H1 (cell line): Measurements from ENCODE around the gene AQP12A.

Source experiments
- BRCA1 ChIP-seq: IDR thresholded peaks from 2 replicates; pipeline ENCODE4 v1.6.1; 2012; ENCODE audit warnings: low read depth, low read length, improper control_type of control experiment
- CEBPB ChIP-seq: IDR thresholded peaks from 2 replicates; pipeline ENCODE4 v1.6.1; 2012; ENCODE audit warnings: low read depth, low read length
- CHD2 ChIP-seq: IDR thresholded peaks from 2 replicates; pipeline ENCODE4 v1.6.1; 2012; ENCODE audit warnings: low read length, improper control_type of control experiment
- CHD7 ChIP-seq: fragments of 300-600 bp; sonication (generic); IDR thresholded peaks from 2 replicates; pipeline ENCODE4 v1.7.1; 2012; ENCODE audit warnings: low read length, moderate library complexity, mild to moderate bottlenecking, inconsistent platforms; ENCODE audit not compliant: insufficient replicate concordance
- CTCF ChIP-seq, 3 experiments: IDR thresholded peaks; 1 replicate in 2 of 3; 2 replicates in 1 of 3; pipeline versions ENCODE4 v1.5.1 to v1.6.1; 2011; ENCODE audit warnings: low read length in 3 of 3, mild to moderate bottlenecking in 3 of 3, inconsistent platforms in 2 of 3, low read depth in 1 of 3, moderate library complexity in 1 of 3; ENCODE audit not compliant: insufficient read depth in 1 of 3; ENCODE audit errors: control extremely low read depth in 1 of 3
- FOSL1 ChIP-seq: IDR thresholded peaks from 2 replicates; pipeline ENCODE4 v1.6.1; 2011; ENCODE audit warnings: mild to moderate bottlenecking, low read depth, low read length, moderate library complexity; ENCODE audit not compliant: insufficient read depth
- JUN ChIP-seq: IDR thresholded peaks from 2 replicates; pipeline ENCODE4 v1.6.1; 2011; ENCODE audit warnings: low read depth, mild to moderate bottlenecking, improper control_type of control experiment, low read length
- PHF8 ChIP-seq: fragments of 200-600 bp; sonication (generic); conservative IDR thresholded peaks from 2 replicates; pipeline ENCODE4 v1.7.1; 2012; ENCODE audit warnings: low read depth, mild to moderate bottlenecking, inconsistent platforms, low read length, moderate library complexity
- POLR2A ChIP-seq, 2 experiments: IDR thresholded peaks; 1 replicate in 1 of 2; 2 replicates in 1 of 2; pipeline ENCODE4 v1.6.1; 2011; ENCODE audit warnings: low read depth in 2 of 2, low read length in 2 of 2, mild to moderate bottlenecking in 2 of 2; ENCODE audit errors: control extremely low read depth in 1 of 2
- YY1 ChIP-seq: IDR thresholded peaks from 2 replicates; pipeline ENCODE4 v1.6.1; 2011; ENCODE audit warnings: low read depth, mild to moderate bottlenecking, low read length
- TF ChIP-seq, protein P1 (sequence below): IDR thresholded peaks from 2 replicates; pipeline ENCODE4 v1.6.1; 2011; ENCODE audit warnings: low read length, improper control_type of control experiment

GRCh38 chr2:240672076-240672700 is 19.5 kb upstream of the AQP12A start:
- TF ChIP-seq JUN, result no peak
- no peak for TF ChIP-seq CEBPB
- no peak for TF ChIP-seq CTCF (IDR thresholded peaks at IDR 0.05; ENCODE audit: control extremely low read depth in 1 of 3, insufficient read depth in 1 of 3, low read depth in 1 of 3, low read length in 3 of 3)
- TF ChIP-seq, protein P1, sequence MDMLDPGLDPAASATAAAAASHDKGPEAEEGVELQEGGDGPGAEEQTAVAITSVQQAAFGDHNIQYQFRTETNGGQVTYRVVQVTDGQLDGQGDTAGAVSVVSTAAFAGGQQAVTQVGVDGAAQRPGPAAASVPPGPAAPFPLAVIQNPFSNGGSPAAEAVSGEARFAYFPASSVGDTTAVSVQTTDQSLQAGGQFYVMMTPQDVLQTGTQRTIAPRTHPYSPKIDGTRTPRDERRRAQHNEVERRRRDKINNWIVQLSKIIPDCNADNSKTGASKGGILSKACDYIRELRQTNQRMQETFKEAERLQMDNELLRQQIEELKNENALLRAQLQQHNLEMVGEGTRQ, result no peak
- TF ChIP-seq YY1, result no peak
- TF ChIP-seq BRCA1, result no peak
- TF ChIP-seq POLR2A (IDR thresholded peaks at IDR 0.05; ENCODE audit: control extremely low read depth in 1 of 2, low read depth in 2 of 2, low read length in 2 of 2), result no peak
- no peak for TF ChIP-seq FOSL1
- no peak for TF ChIP-seq CHD7
- no peak for TF ChIP-seq PHF8
- no peak for TF ChIP-seq CHD2
